Measurements from ENCODE around the gene MTCP1.

MTCP1 gene

DNA sequence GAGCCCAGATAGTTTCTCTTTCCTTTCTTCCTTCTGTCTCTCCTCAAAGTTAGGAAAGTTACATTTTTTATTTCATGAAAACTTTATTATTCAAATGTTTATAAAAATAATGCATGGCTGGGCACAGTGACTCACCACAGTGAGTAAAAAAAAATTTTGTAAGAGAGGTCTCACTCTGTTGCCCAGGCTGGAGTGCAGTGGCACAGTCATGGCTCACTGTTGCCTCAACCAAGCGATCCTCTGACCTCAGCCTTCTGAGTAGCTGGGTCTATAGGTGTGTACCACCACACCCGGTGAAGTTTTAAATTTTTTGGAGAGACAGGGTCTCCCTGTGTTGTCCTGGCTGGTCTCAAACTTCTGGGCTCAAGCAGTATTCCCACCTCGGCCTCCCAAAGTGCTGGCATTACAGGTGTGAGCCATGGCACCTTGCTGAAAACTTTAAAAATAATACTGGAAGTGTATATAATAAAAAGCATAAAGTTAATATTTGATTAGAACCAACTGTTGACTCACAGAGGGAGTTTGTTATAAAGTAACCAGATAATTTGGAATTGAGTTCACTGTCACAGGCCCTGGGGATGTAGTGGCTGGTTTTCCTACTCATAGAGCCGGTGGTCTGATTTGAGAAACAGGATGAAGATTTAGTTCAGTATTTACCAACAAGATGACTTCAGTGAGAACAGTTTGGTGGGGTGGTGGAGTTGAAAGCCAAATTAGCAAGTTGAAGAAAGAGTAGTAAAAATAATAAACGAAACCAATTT is 18.0 kb downstream of the MTCP1 start:
- DNase-seq = no peak

DNA sequence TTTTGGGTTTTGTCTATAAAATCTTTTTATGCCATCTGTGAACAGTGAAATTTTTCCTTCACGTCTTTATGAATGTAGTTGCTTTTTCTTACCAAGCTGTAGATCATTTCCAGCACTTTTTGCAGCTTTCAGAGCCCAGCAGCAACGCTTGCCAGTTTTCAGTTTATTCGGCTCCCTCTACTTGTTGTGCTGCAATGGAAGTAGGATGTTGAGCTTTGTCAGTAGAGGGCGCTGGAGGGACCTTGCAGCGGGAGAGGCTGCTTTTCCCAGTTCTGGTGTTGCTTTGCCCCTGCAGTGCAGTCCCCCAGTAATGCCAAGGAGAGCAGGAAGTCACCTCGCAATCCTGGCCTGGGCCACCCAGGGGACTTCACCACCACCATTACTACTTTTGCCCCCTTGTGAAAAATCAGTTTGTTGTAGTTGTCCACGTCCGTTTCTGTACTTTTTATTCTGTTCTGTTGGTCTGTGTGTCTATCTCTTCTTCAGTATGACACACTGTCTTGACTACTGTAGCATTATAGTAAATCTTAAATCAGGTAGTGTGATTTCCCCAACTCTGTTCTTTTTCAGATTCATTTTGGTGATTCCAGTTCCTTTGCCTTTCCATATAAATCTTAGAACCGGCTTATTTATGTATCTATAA is 21.8 kb downstream of the MTCP1 start:
- no peak for DNase-seq

DNA sequence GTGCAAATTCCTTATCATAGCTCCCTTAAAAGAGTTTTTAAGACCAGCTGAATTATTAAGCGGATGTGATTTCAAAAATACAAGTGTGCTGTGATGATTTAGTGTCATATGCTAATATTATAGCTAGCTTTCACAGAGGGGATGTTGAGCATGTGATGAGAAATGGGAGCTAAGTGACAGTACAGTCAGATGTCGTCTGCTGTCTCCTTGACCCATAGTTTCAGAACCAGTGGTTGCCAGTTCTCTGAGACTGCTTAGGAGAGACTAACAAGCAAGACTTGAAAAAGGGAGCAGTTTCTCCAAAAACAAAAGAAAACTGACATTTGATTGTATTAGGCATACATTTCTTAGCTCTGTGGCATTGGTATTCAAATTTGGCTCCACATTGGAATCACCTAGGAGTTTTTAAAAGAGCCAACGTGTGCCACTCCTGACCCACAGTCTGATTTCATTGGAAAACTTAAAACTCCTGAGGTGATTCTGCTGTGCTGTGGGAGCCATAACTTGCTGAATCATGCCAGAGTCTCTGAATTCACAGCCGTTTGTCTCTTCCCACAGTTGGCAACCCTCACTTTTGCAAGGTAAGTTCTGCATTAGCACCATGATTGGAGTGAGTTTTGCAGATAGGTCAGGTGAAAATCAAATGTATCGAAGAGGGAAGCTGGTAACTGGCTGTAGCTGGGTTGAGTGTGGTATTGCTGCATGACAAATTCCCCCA is 24.0 kb downstream of the MTCP1 start:
- no peak for DNase-seq

- no peak for DNase-seq
Observed at GRCh38 chrX:155046129-155046810, 24.7 kb downstream of the MTCP1 start.

DNA sequence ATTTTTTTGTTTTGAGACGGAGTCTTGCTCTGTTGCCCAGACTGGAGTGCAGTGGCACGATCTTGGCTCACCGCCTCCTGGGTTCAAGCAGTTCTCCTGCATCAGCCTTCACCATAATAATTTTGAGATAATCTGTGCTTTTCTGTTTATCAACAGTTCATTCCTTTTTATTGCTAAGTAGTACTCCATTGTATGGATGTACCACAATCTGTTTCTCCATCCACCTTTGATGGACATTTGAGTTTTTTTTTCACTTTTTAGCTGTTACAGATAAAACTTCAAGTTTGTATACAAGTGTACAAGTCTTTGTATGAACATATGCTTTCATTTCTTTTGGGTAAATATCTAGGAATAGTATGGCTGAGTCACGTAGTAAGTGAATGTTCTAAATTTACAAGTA is 35.2 kb downstream of the MTCP1 start:
- DNase-seq = no peak

DNA sequence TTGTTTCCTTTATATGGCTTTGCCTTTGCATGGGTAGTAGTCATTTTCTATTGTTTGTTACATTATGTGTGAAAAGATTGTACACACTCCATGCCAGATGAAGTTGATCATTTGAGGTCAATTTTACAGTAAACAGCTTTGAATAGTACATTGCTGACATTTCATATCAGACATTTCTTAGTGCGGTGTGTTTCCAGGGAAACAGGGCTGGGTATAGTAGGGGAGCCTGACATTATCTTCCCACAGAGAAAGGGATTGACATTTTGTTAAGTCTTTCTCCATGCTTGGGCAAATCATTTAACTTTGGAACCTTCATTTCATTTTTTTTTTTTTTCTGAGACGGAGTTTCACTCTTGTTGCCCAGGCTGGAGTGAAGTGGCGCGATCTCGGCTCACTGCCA is 39.3 kb downstream of the MTCP1 start:
- DNase-seq = no peak

- no peak for DNase-seq
Observed at GRCh38 chrX:155028877-155029291, 42.1 kb downstream of the MTCP1 start.

DNA sequence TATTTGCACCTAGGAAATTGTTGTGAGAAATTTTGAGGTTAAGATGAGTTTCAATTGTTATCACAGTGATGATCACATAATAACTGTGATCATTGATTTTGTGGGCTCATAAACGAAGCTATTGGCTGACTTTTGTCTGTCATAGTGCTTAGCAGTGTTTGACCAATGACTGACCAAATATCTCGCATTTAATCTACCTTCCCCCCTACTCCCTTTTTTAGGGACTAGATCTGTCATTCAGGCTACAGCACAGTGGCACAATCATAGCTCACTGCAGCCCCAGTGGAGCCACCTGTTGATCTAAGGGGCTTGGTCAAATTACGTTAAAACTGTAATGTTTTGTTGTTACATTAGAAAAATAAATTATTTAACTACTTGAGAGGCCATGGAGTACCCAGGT is 42.8 kb downstream of the MTCP1 start:
- DNase-seq = no peak

DNA sequence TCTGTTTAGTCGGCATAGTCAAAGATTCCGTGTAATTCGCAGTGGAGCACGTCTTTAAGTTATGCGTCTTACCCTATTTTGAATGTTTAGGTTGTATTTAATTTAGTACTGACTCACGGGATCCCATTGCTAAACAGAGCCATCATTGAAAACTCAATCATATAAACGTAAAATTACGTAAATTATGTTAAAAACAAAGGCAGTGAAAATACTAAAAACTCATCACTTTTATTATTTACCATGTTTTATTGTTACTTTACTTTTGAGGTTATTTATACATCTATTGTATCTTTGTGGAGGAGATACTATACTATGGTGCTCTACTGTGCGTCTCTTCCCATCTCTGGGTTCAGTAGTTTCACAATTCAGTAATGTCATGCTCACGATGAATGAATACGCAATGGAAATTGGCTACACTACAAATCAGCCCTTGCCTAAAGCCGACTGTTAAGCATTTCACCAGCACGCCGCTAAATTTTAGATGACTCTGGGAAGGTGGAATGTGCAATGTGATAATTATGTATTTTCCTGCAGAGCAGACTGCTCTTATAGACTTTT is 43.3 kb downstream of the MTCP1 start:
- DNase-seq = no peak

DNA sequence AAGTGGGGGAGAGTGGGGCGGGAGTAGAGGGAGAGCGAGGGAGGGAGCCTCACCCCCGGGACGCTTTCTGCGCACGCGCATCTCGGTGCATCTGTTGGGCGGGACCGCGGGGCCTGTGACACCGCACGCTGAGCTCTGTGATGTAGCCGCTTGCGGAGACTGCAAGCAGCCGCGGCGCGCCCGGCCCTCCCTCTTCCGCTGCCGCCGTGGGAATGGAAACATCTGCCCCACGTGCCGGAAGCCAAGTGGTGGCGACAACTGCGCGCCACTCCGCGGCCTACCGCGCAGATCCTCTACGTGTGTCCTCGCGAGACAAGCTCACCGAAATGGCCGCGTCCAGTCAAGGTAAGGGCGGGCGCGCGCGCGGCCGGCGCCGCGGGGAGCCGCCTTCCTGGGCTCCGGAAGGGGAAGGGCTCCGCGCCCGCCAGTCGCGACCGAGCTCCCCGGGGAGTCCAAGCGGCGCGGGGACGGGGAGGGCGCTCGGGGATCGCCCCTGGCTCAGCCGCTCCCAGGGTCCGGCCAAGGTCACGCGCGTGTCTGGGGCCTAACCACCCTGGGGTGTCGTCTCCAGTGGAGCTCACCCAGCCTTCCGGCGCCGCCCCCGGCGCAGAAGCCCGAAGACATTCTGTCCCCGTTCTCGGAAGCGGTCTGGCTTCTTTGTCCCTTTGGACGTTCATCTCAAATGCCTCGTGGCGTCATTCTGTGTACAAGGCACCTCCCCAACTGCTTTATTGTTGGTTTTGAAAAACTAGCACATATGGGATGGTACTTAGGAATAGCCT is 44.0 kb downstream of the MTCP1 start, which contains the start of gene FUNDC2:
Gene FUNDC2, plus strand, starts transcription at position 118 of the 782 bp plus-strand sequence. Its CDS starts 95 bp downstream, at position 213.
- peak; percentile 92 for DNase-seq

DNA sequence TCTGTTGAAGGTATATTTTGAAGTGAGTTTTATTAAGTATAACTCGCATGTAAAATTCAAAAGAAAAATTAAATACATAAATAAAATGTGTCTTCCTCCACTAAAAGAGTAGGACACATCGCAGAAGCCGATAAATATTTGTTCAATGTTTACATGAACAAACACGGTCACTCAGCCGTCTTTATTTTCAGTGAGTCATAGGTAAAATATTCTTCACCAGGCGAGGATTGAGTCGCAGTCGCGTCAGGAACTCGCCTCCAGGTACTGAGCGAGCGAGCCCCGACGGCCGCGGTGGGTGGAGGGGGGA is 44.6 kb downstream of the MTCP1 start:
- no peak for DNase-seq

- DNase-seq = no peak
Observed at GRCh38 chrX:155023907-155024833, 46.8 kb downstream of the MTCP1 start.

DNA sequence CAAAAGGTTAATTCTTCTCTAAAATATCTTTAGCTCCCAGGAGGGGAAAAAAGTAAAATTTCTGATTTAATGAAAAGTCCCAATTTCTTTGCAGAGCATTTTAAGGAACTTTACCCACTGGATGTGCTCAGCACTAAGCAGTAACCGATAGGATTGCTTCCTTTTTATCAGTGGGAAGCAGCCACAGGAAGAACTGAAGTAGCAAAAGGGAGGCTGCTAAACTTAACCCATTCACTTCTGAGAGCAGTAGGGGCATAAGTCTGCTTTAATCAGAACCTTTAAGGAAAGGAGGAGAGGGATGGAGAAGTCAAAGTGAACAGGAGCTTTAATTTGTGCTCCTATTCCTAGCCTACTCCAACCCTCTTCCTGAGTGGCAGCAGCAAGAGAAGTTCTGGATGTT is 48.4 kb downstream of the MTCP1 start, which contains the start of gene F8:
Gene F8, minus strand, starts transcription at position 139 of the 400 bp plus-strand sequence. CDS start 171 bp downstream, outside the sequence.
- no peak for DNase-seq

- DNase-seq = no peak
Observed at GRCh38 chrX:155020591-155020990, 50.3 kb downstream of the MTCP1 start.
